K562 (cell line): ENCODE data around the gene MRPL2. TPM values are rescaled to one million over a fixed set of nuclear protein-coding genes. Genes with fewer than 3 reads are reported as not detected.

ENCODE experiments used
- CEBPB ChIP-seq: fragments of 450-650 bp; IDR thresholded peaks from 2 replicates; pipeline ENCODE4 v1.6.1; 2016; ENCODE audit warnings: missing genetic modification characterization, missing compliant biosample characterization
- NBN ChIP-seq: fragments of 450-650 bp; IDR thresholded peaks from 2 replicates; pipeline ENCODE4 v1.6.1; 2016; ENCODE audit warnings: low read depth, mild to moderate bottlenecking
- POLR2H ChIP-seq: IDR thresholded peaks from 2 replicates; pipeline ENCODE4 v1.6.1; 2016; ENCODE audit warnings: missing genetic modification characterization, low read depth, mild to moderate bottlenecking, control low read depth, missing compliant biosample characterization, moderate library complexity
- PTBP1 ChIP-seq: fragments of 200-400 bp; formaldehyde crosslinking; IDR thresholded peaks from 2 replicates; pipeline ENCODE4 v1.6.1; 2017; ENCODE audit warnings: low read depth, low read length
- RBBP5 ChIP-seq: fragments of 200-600 bp; sonication (generic); IDR thresholded peaks from 2 replicates; pipeline ENCODE4 v1.6.1; 2012; ENCODE audit warnings: borderline replicate concordance, mild to moderate bottlenecking, low read length, control low read depth, inconsistent platforms; ENCODE audit not compliant: insufficient read depth, poor library complexity, severe bottlenecking
- TFAM ChIP-seq: fragments of 250-450 bp; sonication (Bioruptor Pico); conservative IDR thresholded peaks from 2 replicates; pipeline ENCODE4 v1.5.0; 2021; ENCODE audit warnings: mild to moderate bottlenecking, moderate library complexity
- TRIM24 ChIP-seq, 2 experiments: fragments of 450-650 bp; IDR thresholded peaks; 2 replicates each; pipeline ENCODE4 v1.6.1; 2016
- ZFP36 ChIP-seq: fragments of 150-350 bp; IDR thresholded peaks from 2 replicates; pipeline ENCODE4 v1.6.1; 2018; ENCODE audit warnings: low read length, low read depth; ENCODE audit not compliant: partially characterized antibody
- ZNF407 ChIP-seq: fragments of 450-650 bp; IDR thresholded peaks from 2 replicates; pipeline ENCODE4 v1.6.1; 2016; ENCODE audit warnings: low read depth
- polyA plus RNA-seq, 8 experiments: library from polyadenylated mRNA; depleted of rRNA in 4 of 8; stranded (reverse) in 5 of 8; unstranded in 3 of 8; fragments of >200 nt; fragmentation: Nextera tagmentation in 2 of 8; fragmentation: Illumina TruSeq in 1 of 8; extraction: Ambion mirVana in 2 of 8; extraction: Trizol in 1 of 8; gene quantifications; 2 replicates each; pipeline versions ENCODE4 v1.2.1 to v1.2.3, GENCODE V29; 2011 to 2014; ENCODE audit warnings: inconsistent platforms in 1 of 8, missing spikeins in 1 of 8
- total RNA-seq, 7 experiments: library from RNA; depleted of rRNA in 6 of 7; stranded (reverse); fragments of >200 nt in 6 of 7; fragmentation: Illumina TruSeq in 2 of 7; extraction: Trizol in 2 of 7; gene quantifications; 2 replicates each; pipeline versions ENCODE4 v1.2.1 to v1.2.3, GENCODE V29; 2011 to 2021; ENCODE audit warnings: low replicate concordance in 1 of 7
- TF ChIP-seq, protein P1 (sequence below): fragments of 200-800 bp; sonication (Bioruptor generic); IDR thresholded peaks from 2 replicates; pipeline ENCODE4 v1.6.1; 2017; ENCODE audit warnings: missing genetic modification characterization, missing compliant biosample characterization
- TF ChIP-seq, protein P2 (sequence below): fragments of 450-650 bp; IDR thresholded peaks from 2 replicates; pipeline ENCODE4 v1.7.0; 2016; ENCODE audit warnings: borderline replicate concordance

Gene MRPL2
- total and polyA plus RNA-seq, 9 of the 15 experiments (the other 6 are each of a cell fraction or from before 2014, with no cell fraction given): 63.1 to 262 (median 121) TPM

DNA sequence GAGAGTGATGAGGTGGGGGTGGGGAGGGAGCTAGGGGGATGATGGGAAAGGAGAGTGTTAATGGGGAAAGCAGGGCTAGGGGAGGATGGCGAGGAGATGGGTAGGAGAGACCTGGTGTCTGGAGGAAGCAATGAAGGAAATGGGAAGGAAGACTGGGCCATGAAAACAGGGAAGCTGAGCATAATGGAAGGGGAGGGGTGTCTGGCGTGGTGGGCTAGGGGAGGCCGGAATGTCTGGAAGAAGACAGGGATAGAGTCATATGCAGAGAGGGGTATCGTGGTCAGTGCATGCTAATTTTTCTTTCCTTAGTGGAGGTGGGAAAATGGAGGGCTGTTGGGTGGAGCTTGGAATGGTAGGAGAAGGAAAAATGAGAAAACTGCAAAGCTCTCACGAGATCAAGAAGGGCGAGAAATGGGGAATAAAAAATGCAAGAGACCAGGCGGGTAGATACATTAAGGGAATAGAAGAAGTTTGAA is 44.8 kb downstream of the MRPL2 start (continued):
- TF ChIP-seq, protein P1, sequence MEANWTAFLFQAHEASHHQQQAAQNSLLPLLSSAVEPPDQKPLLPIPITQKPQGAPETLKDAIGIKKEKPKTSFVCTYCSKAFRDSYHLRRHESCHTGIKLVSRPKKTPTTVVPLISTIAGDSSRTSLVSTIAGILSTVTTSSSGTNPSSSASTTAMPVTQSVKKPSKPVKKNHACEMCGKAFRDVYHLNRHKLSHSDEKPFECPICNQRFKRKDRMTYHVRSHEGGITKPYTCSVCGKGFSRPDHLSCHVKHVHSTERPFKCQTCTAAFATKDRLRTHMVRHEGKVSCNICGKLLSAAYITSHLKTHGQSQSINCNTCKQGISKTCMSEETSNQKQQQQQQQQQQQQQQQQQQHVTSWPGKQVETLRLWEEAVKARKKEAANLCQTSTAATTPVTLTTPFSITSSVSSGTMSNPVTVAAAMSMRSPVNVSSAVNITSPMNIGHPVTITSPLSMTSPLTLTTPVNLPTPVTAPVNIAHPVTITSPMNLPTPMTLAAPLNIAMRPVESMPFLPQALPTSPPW (CRISPR knock-in tag): no peak
- 0 out of 2 replicates have a peak, but pooled peaks have one; percentile 57 for TF ChIP-seq NBN
- no peak for TF ChIP-seq CEBPB (tag)
- no peak for TF ChIP-seq PTBP1
- TF ChIP-seq, protein P2, sequence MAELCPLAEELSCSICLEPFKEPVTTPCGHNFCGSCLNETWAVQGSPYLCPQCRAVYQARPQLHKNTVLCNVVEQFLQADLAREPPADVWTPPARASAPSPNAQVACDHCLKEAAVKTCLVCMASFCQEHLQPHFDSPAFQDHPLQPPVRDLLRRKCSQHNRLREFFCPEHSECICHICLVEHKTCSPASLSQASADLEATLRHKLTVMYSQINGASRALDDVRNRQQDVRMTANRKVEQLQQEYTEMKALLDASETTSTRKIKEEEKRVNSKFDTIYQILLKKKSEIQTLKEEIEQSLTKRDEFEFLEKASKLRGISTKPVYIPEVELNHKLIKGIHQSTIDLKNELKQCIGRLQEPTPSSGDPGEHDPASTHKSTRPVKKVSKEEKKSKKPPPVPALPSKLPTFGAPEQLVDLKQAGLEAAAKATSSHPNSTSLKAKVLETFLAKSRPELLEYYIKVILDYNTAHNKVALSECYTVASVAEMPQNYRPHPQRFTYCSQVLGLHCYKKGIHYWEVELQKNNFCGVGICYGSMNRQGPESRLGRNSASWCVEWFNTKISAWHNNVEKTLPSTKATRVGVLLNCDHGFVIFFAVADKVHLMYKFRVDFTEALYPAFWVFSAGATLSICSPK: peak; percentile 55; the same call in 1 of the 2 replicates
- TF ChIP-seq TFAM: no peak
- TF ChIP-seq POLR2H: no peak
- no peak for TF ChIP-seq RBBP5
- TF ChIP-seq ZNF407: no peak; the same call in 1 of the 2 replicates
- peak in 1 of 2 experiments; percentile 5; a peak in 1 of 4 replicates for TF ChIP-seq TRIM24 (IDR thresholded peaks at IDR 0.05)
- TF ChIP-seq ZFP36: no peak
